Glutamatergic neuron (in vitro differentiated cells): Measurements from ENCODE around the gene TRRAP. TPM values are rescaled to one million over a fixed set of nuclear protein-coding genes. Genes with fewer than 3 reads are reported as not detected.
A peak's percentile ranks its signal among the peaks of the same experiment; 100 is the strongest.
"Not testable (repeated sequence)": the region's sequence is repeated elsewhere in the genome, so short reads cannot be mapped to it uniquely, and the experiment has no call there.

ENCODE experiments used
- DNase-seq: peaks from one replicate; pipeline ENCODE4 v3.0.0; 2022
- H3K27ac Mint-ChIP-seq: one replicate; pipeline ENCODE4 v1.8.0; 2020; ENCODE audit warnings: mild to moderate bottlenecking, mixed read lengths, inconsistent platforms; ENCODE audit not compliant: unreplicated experiment
- H3K27me3 Mint-ChIP-seq: one replicate; pipeline ENCODE4 v1.8.0; 2020; ENCODE audit warnings: mild to moderate bottlenecking, moderate library complexity, mixed read lengths, inconsistent platforms; ENCODE audit not compliant: unreplicated experiment
- H3K36me3 Mint-ChIP-seq: one replicate; pipeline ENCODE4 v1.8.0; 2020; ENCODE audit warnings: mild to moderate bottlenecking, mixed read lengths, inconsistent platforms; ENCODE audit not compliant: unreplicated experiment
- H3K4me1 Mint-ChIP-seq: one replicate; pipeline ENCODE4 v1.8.0; 2020; ENCODE audit warnings: mild to moderate bottlenecking, low read depth, mixed read lengths, inconsistent platforms; ENCODE audit not compliant: unreplicated experiment
- H3K4me3 Mint-ChIP-seq: one replicate; pipeline ENCODE4 v1.8.0; 2020; ENCODE audit warnings: mild to moderate bottlenecking, mixed read lengths, inconsistent platforms; ENCODE audit not compliant: unreplicated experiment
- H3K9me3 Mint-ChIP-seq: one replicate; pipeline ENCODE4 v1.8.0; 2020; ENCODE audit warnings: mild to moderate bottlenecking, moderate library complexity, mixed read lengths, inconsistent platforms; ENCODE audit not compliant: unreplicated experiment
- CTCF ChIP-seq: fragments of 200-600 bp; sonication (generic); IDR thresholded peaks from one replicate; pipeline ENCODE4 v1.5.0; 2021; ENCODE audit not compliant: partially characterized antibody, unreplicated experiment
- total RNA-seq: library from RNA; stranded (reverse); fragmentation: NEBNext Ultra II Directional; extraction: Animal tissue kit (Norgen Biotek cat#: 25700); gene quantifications from one replicate; pipeline ENCODE4 v1.2.1, GENCODE V29; 2021; ENCODE audit not compliant: unreplicated experiment

TRRAP gene
- total RNA-seq, 1 donor from 2014 or later: 68.7 TPM

GRCh38 chr7:98870121-98870651, 8.1 kb upstream of the TRRAP start:
- Mint-ChIP-seq H3K36me3 (no peaks in the 10 kb centered on the region), H3K9me3 (peaks cover 4% of the 10 kb centered on the region), H3K27ac (peak overlapping the region; percentile 44), H3K4me3 (peak overlapping the region; percentile 78), H3K4me1 (peaks cover 4% of the 10 kb centered on the region), H3K27me3 (peaks cover 11% of the 10 kb centered on the region)
- no peak for TF ChIP-seq CTCF
- DNase-seq: peak; percentile 69

- Mint-ChIP-seq H3K4me3 (no peak overlapping the region), H3K4me1 (peaks cover 4% of the 10 kb centered on the region), H3K27ac (no peak overlapping the region), H3K9me3 (peaks cover 4% of the 10 kb centered on the region), H3K27me3 (peaks cover 10% of the 10 kb centered on the region), H3K36me3 (no peaks in the 10 kb centered on the region)
- no peak for TF ChIP-seq CTCF
- no peak for DNase-seq
These were observed 7.4 kb upstream of the TRRAP start for GRCh38 chr7:98870807-98871491.

GRCh38 chr7:98872328-98872924, 5.9 kb upstream of the TRRAP start:
- no peak overlapping the region for H3K27ac Mint-ChIP-seq
- peaks cover 3% of the 10 kb centered on the region for H3K9me3 Mint-ChIP-seq
- no peaks in the 10 kb centered on the region for H3K36me3 Mint-ChIP-seq
- peaks cover 6% of the 10 kb centered on the region for H3K27me3 Mint-ChIP-seq
- no peak for DNase-seq
- TF ChIP-seq CTCF: peak; percentile 58
- no peaks in the 10 kb centered on the region for H3K4me1 Mint-ChIP-seq
- H3K4me3 Mint-ChIP-seq: no peak overlapping the region

- not testable (repeated sequence) for H3K27me3 Mint-ChIP-seq, H3K4me1 Mint-ChIP-seq, H3K27ac Mint-ChIP-seq, H3K9me3 Mint-ChIP-seq, H3K36me3 Mint-ChIP-seq, H3K4me3 Mint-ChIP-seq, DNase-seq
These were observed 4.7 kb upstream of the TRRAP start for GRCh38 chr7:98873610-98874009.

- Mint-ChIP-seq H3K36me3 (no peaks in the 10 kb centered on the region), H3K27ac (no peak overlapping the region), H3K9me3 (peaks cover 3% of the 10 kb centered on the region), H3K4me1 (peaks cover 4% of the 10 kb centered on the region), H3K4me3 (no peak overlapping the region), H3K27me3 (peaks cover 4% of the 10 kb centered on the region)
- DNase-seq: no peak
- TF ChIP-seq CTCF: no peak
These were observed 3.4 kb upstream of the TRRAP start for GRCh38 chr7:98874942-98875341.
